ENCODE measurements around the gene GASK1A. TPM values are rescaled to one million over a fixed set of nuclear protein-coding genes. Genes with fewer than 3 reads are reported as not detected.

The GASK1A gene
- total and polyA plus RNA-seq, 10 of the 15 experiments (the other 5 are each of a cell fraction or from before 2014, with no cell fraction given) = 0.18 TPM; not detected in 9

DNA sequence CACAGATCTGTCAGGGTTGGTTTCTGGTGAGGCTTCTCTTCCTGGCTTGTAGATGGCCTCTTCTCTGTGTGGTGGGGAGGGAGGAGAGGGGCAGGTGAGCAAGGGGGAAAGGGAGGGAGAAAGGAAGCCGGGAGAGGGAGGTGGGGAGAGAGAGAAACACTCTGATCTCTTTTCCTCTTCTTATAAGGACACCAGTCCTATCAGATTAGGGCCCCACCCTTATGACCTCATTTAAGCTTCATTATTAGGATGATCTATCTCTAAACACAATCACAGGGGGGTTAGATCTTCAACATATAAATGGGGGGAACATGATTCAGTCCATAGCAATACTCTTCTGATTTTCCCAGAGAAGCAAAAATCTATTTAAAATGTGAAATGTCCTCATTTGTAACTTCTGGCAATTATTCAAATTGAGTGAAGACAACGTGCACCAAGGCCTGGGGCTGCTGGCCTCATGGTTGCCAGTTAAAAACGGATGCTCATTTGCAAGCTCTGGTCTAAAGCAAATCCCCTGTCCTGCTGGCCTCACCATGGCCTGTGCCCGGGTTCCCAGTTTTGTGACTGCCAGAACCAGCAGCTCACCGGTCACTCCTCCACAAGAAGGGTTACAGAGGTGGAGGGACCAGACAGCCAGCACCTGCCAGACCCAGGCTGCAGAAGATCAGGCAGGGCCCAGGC, 118.4 kb downstream of the GASK1A start:
- Histone ChIP-seq H3K4me2 (ENCODE audit: control insufficient read depth, insufficient read depth) (no peak overlapping the region), H3K4me1 (ENCODE audit: control insufficient read depth, insufficient read depth, low read length) (no peaks in the 10 kb centered on the region), H3K9ac (ENCODE audit: control insufficient read depth, insufficient read depth, low read length) (no peak overlapping the region), H4K20me1 (ENCODE audit: control insufficient read depth, insufficient read depth) (no peaks in the 10 kb centered on the region), H3K4me3 (no peak overlapping the region), H3K27ac (ENCODE audit: control insufficient read depth, insufficient read depth) (no peak overlapping the region), H3K79me2 (ENCODE audit: control insufficient read depth, insufficient read depth, low read length) (no peaks in the 10 kb centered on the region), H2AFZ (ENCODE audit: control insufficient read depth, low read depth, low read length) (no peak overlapping the region), H3K36me3 (ENCODE audit: control insufficient read depth in 2 of 2, insufficient read depth in 2 of 2, low read length in 1 of 2) (no peaks in the 10 kb centered on the region), H3K9me3 (replicated peaks; ENCODE audit: control insufficient read depth, insufficient read depth, low read length) (no peaks in the 10 kb centered on the region), H3K27me3 (replicated peaks in 1 of 2; ENCODE audit: control insufficient read depth in 2 of 2, insufficient read depth in 2 of 2, low read length in 1 of 2) (peaks cover 0 to 3% of the 10 kb centered on the region in 2 experiments; a peak in 2 of 4 replicates)
- SMC1A ChIA-PET (ENCODE audit: uncharacterized antibody, unreplicated experiment) = interaction anchor here (1.3 kb wide), 1 partner anchor 10 kb away, joined by 3 read pairs; no protein-coding TSS in a partner anchor
- FAIRE-seq (no peak), ATAC-seq (no peak), DNase-seq (ENCODE audit: low read depth, low spot score) (no peak)
- 10% methylated on average over 4 of the region's 5 CpGs for WGBS (ENCODE audit: insufficient coverage, insufficient replicate concordance, low lambda C conversion rate, missing lambda C conversion rate)
- POLR2A ChIA-PET = no interaction called here
- intact Hi-C loops (cut with micrococcal nuclease; ENCODE audit: unreplicated experiment) (no loop called here), in situ Hi-C loops (cut with MboI) (no loop called here)
- RAD21 ChIA-PET (ENCODE audit: unreplicated experiment) = no interaction called here
- no TSS peak for BruUV-seq (replicated peaks)
- CTCF ChIA-PET = interaction anchor here (1.1 kb wide), 1 partner anchor 136 kb away, joined by 4 read pairs; no protein-coding TSS in a partner anchor
- TF ChIP-seq GATAD2B (conservative IDR thresholded peaks at IDR 0.05; ENCODE audit: low read depth) (no peak), POLR2AphosphoS2 (IDR thresholded peaks at IDR 0.05; ENCODE audit: low read depth, low read length) (no peak), RUNX3 (IDR thresholded peaks at IDR 0.05; ENCODE audit: low read length) (no peak), RFX5 (IDR thresholded peaks at IDR 0.05; ENCODE audit: low read depth, low read length) (no peak), NR2F1 (conservative IDR thresholded peaks at IDR 0.05) (no peak), ZNF622 (IDR thresholded peaks at IDR 0.05) (no peak), SPI1 (IDR thresholded peaks at IDR 0.05; ENCODE audit: borderline replicate concordance, insufficient read depth, low read depth, low read length) (no peak), WRNIP1 (IDR thresholded peaks at IDR 0.05; ENCODE audit: borderline replicate concordance, low read depth, low read length) (no peak), MEF2B (IDR thresholded peaks at IDR 0.05; ENCODE audit: partially characterized antibody, poor library complexity, severe bottlenecking) (no peak), RB1 (IDR thresholded peaks at IDR 0.05; ENCODE audit: borderline replicate concordance) (no peak), HDAC2 (IDR thresholded peaks at IDR 0.05) (no peak), SP1 (IDR thresholded peaks at IDR 0.05; ENCODE audit: low read depth, low read length) (no peak)
- TF ChIP-seq, protein P1, sequence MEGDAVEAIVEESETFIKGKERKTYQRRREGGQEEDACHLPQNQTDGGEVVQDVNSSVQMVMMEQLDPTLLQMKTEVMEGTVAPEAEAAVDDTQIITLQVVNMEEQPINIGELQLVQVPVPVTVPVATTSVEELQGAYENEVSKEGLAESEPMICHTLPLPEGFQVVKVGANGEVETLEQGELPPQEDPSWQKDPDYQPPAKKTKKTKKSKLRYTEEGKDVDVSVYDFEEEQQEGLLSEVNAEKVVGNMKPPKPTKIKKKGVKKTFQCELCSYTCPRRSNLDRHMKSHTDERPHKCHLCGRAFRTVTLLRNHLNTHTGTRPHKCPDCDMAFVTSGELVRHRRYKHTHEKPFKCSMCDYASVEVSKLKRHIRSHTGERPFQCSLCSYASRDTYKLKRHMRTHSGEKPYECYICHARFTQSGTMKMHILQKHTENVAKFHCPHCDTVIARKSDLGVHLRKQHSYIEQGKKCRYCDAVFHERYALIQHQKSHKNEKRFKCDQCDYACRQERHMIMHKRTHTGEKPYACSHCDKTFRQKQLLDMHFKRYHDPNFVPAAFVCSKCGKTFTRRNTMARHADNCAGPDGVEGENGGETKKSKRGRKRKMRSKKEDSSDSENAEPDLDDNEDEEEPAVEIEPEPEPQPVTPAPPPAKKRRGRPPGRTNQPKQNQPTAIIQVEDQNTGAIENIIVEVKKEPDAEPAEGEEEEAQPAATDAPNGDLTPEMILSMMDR (IDR thresholded peaks at IDR 0.05 in 2 of 3, conservative IDR thresholded peaks at IDR 0.05 in 1 of 3; ENCODE audit: control insufficient read depth in 2 of 3, extremely low read depth in 1 of 3, insufficient read depth in 1 of 3, low read depth in 3 of 3, low read length in 3 of 3) = no peak
- TF ChIP-seq, protein P2, sequence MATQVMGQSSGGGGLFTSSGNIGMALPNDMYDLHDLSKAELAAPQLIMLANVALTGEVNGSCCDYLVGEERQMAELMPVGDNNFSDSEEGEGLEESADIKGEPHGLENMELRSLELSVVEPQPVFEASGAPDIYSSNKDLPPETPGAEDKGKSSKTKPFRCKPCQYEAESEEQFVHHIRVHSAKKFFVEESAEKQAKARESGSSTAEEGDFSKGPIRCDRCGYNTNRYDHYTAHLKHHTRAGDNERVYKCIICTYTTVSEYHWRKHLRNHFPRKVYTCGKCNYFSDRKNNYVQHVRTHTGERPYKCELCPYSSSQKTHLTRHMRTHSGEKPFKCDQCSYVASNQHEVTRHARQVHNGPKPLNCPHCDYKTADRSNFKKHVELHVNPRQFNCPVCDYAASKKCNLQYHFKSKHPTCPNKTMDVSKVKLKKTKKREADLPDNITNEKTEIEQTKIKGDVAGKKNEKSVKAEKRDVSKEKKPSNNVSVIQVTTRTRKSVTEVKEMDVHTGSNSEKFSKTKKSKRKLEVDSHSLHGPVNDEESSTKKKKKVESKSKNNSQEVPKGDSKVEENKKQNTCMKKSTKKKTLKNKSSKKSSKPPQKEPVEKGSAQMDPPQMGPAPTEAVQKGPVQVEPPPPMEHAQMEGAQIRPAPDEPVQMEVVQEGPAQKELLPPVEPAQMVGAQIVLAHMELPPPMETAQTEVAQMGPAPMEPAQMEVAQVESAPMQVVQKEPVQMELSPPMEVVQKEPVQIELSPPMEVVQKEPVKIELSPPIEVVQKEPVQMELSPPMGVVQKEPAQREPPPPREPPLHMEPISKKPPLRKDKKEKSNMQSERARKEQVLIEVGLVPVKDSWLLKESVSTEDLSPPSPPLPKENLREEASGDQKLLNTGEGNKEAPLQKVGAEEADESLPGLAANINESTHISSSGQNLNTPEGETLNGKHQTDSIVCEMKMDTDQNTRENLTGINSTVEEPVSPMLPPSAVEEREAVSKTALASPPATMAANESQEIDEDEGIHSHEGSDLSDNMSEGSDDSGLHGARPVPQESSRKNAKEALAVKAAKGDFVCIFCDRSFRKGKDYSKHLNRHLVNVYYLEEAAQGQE (IDR thresholded peaks at IDR 0.05; ENCODE audit: low read depth, low read length) = no peak
- TF ChIP-seq, protein P3, sequence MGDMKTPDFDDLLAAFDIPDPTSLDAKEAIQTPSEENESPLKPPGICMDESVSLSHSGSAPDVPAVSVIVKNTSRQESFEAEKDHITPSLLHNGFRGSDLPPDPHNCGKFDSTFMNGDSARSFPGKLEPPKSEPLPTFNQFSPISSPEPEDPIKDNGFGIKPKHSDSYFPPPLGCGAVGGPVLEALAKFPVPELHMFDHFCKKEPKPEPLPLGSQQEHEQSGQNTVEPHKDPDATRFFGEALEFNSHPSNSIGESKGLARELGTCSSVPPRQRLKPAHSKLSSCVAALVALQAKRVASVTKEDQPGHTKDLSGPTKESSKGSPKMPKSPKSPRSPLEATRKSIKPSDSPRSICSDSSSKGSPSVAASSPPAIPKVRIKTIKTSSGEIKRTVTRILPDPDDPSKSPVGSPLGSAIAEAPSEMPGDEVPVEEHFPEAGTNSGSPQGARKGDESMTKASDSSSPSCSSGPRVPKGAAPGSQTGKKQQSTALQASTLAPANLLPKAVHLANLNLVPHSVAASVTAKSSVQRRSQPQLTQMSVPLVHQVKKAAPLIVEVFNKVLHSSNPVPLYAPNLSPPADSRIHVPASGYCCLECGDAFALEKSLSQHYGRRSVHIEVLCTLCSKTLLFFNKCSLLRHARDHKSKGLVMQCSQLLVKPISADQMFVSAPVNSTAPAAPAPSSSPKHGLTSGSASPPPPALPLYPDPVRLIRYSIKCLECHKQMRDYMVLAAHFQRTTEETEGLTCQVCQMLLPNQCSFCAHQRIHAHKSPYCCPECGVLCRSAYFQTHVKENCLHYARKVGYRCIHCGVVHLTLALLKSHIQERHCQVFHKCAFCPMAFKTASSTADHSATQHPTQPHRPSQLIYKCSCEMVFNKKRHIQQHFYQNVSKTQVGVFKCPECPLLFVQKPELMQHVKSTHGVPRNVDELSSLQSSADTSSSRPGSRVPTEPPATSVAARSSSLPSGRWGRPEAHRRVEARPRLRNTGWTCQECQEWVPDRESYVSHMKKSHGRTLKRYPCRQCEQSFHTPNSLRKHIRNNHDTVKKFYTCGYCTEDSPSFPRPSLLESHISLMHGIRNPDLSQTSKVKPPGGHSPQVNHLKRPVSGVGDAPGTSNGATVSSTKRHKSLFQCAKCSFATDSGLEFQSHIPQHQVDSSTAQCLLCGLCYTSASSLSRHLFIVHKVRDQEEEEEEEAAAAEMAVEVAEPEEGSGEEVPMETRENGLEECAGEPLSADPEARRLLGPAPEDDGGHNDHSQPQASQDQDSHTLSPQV (IDR thresholded peaks at IDR 0.05) = no peak

Data from GM12878 (cell line).